GM12872 (cell line): ENCODE results near the gene QKI.

Experiments used
- CTCF ChIP-seq: IDR thresholded peaks from 3 replicates; pipeline ENCODE4 v1.5.1; 2011; ENCODE audit warnings: low read depth, mild to moderate bottlenecking, low read length, moderate library complexity; ENCODE audit not compliant: insufficient read depth

Gene QKI

GRCh38 chr6:163539101-163539762 lies 124.7 kb downstream of the QKI start:
- no peak for TF ChIP-seq CTCF

- TF ChIP-seq CTCF, result no peak
Measured at GRCh38 chr6:163543321-163543720, 128.8 kb downstream of the QKI start.

GRCh38 chr6:163545370-163545769 lies 130.9 kb downstream of the QKI start:
- no peak for TF ChIP-seq CTCF

- TF ChIP-seq CTCF, result no peak
Measured at GRCh38 chr6:163547287-163547686, 132.8 kb downstream of the QKI start.

- no peak for TF ChIP-seq CTCF
Measured at GRCh38 chr6:163548624-163549023, 134.1 kb downstream of the QKI start.

GRCh38 chr6:163554032-163554431 lies 139.5 kb downstream of the QKI start:
- TF ChIP-seq CTCF, result no peak

- TF ChIP-seq CTCF, result peak; percentile 60
Measured at GRCh38 chr6:163554663-163555062, 140.1 kb downstream of the QKI start.
